ENCODE data around the gene HK1.

Gene HK1

GRCh38 chr10:69351589-69351988, 73.3 kb downstream of the HK1 start:
- no peak for DNase-seq

- peak; percentile 89 for DNase-seq
These were observed 74.4 kb downstream of the HK1 start for GRCh38 chr10:69352569-69353264.

GRCh38 chr10:69353977-69354635, 75.8 kb downstream of the HK1 start:
- no peak for DNase-seq

- no peak for DNase-seq
These were observed 77.9 kb downstream of the HK1 start for GRCh38 chr10:69356187-69356586.

GRCh38 chr10:69358148-69358795, 80.0 kb downstream of the HK1 start:
- DNase-seq, result no peak

GRCh38 chr10:69359148-69359547, 80.9 kb downstream of the HK1 start:
- DNase-seq, result peak; percentile 24

- no peak for DNase-seq
These were observed 81.3 kb downstream of the HK1 start for GRCh38 chr10:69359594-69359993.

GRCh38 chr10:69360485-69361302, 82.4 kb downstream of the HK1 start:
- DNase-seq, result peak; percentile 78

- DNase-seq, result no peak
These were observed 83.0 kb downstream of the HK1 start for GRCh38 chr10:69361303-69361614.

GRCh38 chr10:69362471-69362954, 84.2 kb downstream of the HK1 start:
- peak; percentile 38 for DNase-seq

- no peak for DNase-seq
These were observed 85.4 kb downstream of the HK1 start for GRCh38 chr10:69363666-69364065.

GRCh38 chr10:69364232-69364940, 86.1 kb downstream of the HK1 start:
- DNase-seq, result no peak

- DNase-seq, result no peak
These were observed 88.4 kb downstream of the HK1 start for GRCh38 chr10:69366738-69367137.

GRCh38 chr10:69367469-69367868, 89.2 kb downstream of the HK1 start:
- no peak for DNase-seq

- DNase-seq, result peak; percentile 76
These were observed 94.1 kb downstream of the HK1 start for GRCh38 chr10:69372126-69372980.

GRCh38 chr10:69374242-69374641, 95.9 kb downstream of the HK1 start:
- DNase-seq, result no peak

- no peak for DNase-seq
These were observed 96.6 kb downstream of the HK1 start for GRCh38 chr10:69374931-69375306.

- DNase-seq, result no peak
These were observed 97.2 kb downstream of the HK1 start for GRCh38 chr10:69375307-69376151.

- DNase-seq, result no peak
These were observed 98.4 kb downstream of the HK1 start for GRCh38 chr10:69376662-69377061.

GRCh38 chr10:69377191-69377590, 98.9 kb downstream of the HK1 start:
- no peak for DNase-seq

- DNase-seq, result no peak
These were observed 99.6 kb downstream of the HK1 start for GRCh38 chr10:69377933-69378332.

Data from fibroblast of skin of right biceps (primary cell).